K562 (cell line): ENCODE measurements around the gene FOSL2. TPM values are rescaled to one million over a fixed set of nuclear protein-coding genes. Genes with fewer than 3 reads are reported as not detected.

Source experiments
- EZH2 ChIP-seq: IDR thresholded peaks from 2 replicates; pipeline ENCODE4 v1.6.1; 2012; ENCODE audit warnings: low read depth, mild to moderate bottlenecking, inconsistent platforms, low read length, borderline replicate concordance
- FOXK2 ChIP-seq, 2 experiments: fragments of 450-650 bp; IDR thresholded peaks in 1 of 2; conservative IDR thresholded peaks in 1 of 2; 2 replicates each; pipeline ENCODE4 v1.6.1; 2016; ENCODE audit warnings: low read depth in 2 of 2, mild to moderate bottlenecking in 1 of 2
- HNRNPLL ChIP-seq: fragments of 200-400 bp; formaldehyde crosslinking; IDR thresholded peaks from 2 replicates; pipeline ENCODE4 v1.6.1; 2017; ENCODE audit warnings: low read length, low read depth, mild to moderate bottlenecking; ENCODE audit not compliant: poor library complexity, severe bottlenecking
- ILK ChIP-seq: fragments of 450-650 bp; IDR thresholded peaks from 2 replicates; pipeline ENCODE4 v1.6.1; 2016; ENCODE audit warnings: missing genetic modification characterization, low read depth, mild to moderate bottlenecking, missing compliant biosample characterization, moderate library complexity, borderline replicate concordance
- L3MBTL2 ChIP-seq: fragments of 450-650 bp; IDR thresholded peaks from 2 replicates; pipeline ENCODE4 v1.6.1; 2016; ENCODE audit warnings: mild to moderate bottlenecking, moderate library complexity
- MAFK ChIP-seq: IDR thresholded peaks from 2 replicates; pipeline ENCODE4 v1.6.1; 2011; ENCODE audit warnings: low read length, improper control_type of control experiment
- MYBL2 ChIP-seq, 2 experiments: fragments of 450-650 bp in 1 of 2; sonication (generic) in 1 of 2; formaldehyde crosslinking in 1 of 2; IDR thresholded peaks; 2 replicates each; pipeline versions ENCODE4 v1.6.1 to v1.8.1; 2017 to 2022; ENCODE audit warnings: borderline replicate concordance in 1 of 2, inconsistent platforms in 1 of 2, low read depth in 1 of 2, mild to moderate bottlenecking in 1 of 2, missing genetic modification reagents in 1 of 2, moderate library complexity in 1 of 2
- NR2C2 ChIP-seq, 2 experiments: fragments of 200-800 bp in 1 of 2; sonication (Bioruptor generic) in 1 of 2; sonication (generic) in 1 of 2; formaldehyde crosslinking in 1 of 2; IDR thresholded peaks; 2 replicates each; pipeline versions ENCODE4 v1.6.1 to v1.8.0; 2016 to 2022; ENCODE audit warnings: mild to moderate bottlenecking in 1 of 2, missing compliant biosample characterization in 1 of 2, missing genetic modification characterization in 1 of 2, missing genetic modification reagents in 1 of 2
- POLR2B ChIP-seq: fragments of 450-650 bp; IDR thresholded peaks from 2 replicates; pipeline ENCODE4 v1.6.1; 2018; ENCODE audit warnings: low read depth; ENCODE audit not compliant: partially characterized antibody
- PTBP1 ChIP-seq: fragments of 200-400 bp; formaldehyde crosslinking; IDR thresholded peaks from 2 replicates; pipeline ENCODE4 v1.6.1; 2017; ENCODE audit warnings: low read depth, low read length
- PTTG1 ChIP-seq: fragments of 450-650 bp; IDR thresholded peaks from 2 replicates; pipeline ENCODE4 v1.6.1; 2016; ENCODE audit warnings: low read depth, mild to moderate bottlenecking, missing genetic modification characterization, missing compliant biosample characterization
- PURB ChIP-seq: sonication (generic); formaldehyde crosslinking; IDR thresholded peaks from 2 replicates; pipeline ENCODE4 v1.9.0; 2021; ENCODE audit warnings: low read depth, mild to moderate bottlenecking, missing genetic modification reagents
- RUNX1 ChIP-seq: sonication (generic); IDR thresholded peaks from 2 replicates; pipeline ENCODE4 v1.6.1; 2016; ENCODE audit warnings: antibody characterized with exemption, low read depth
- STAT5B ChIP-seq: fragments of 250-450 bp; sonication (Bioruptor Pico); IDR thresholded peaks from 2 replicates; pipeline ENCODE4 v1.8.0; 2021; ENCODE audit warnings: mild to moderate bottlenecking, inconsistent platforms
- ZNF175 ChIP-seq: fragments of 200-800 bp; sonication (Bioruptor generic); IDR thresholded peaks from 2 replicates; pipeline ENCODE4 v1.6.1; 2016; ENCODE audit warnings: low read depth, mild to moderate bottlenecking, missing genetic modification characterization, missing compliant biosample characterization
- ZNF316 ChIP-seq: fragments of 450-650 bp; IDR thresholded peaks from 2 replicates; pipeline ENCODE4 v1.6.1; 2016
- polyA plus RNA-seq, 8 experiments: library from polyadenylated mRNA; depleted of rRNA in 4 of 8; stranded (reverse) in 5 of 8; unstranded in 3 of 8; fragments of >200 nt; fragmentation: Nextera tagmentation in 2 of 8; fragmentation: Illumina TruSeq in 1 of 8; extraction: Ambion mirVana in 2 of 8; extraction: Trizol in 1 of 8; gene quantifications; 2 replicates each; pipeline versions ENCODE4 v1.2.1 to v1.2.3, GENCODE V29; 2011 to 2014; ENCODE audit warnings: inconsistent platforms in 1 of 8, missing spikeins in 1 of 8
- total RNA-seq, 7 experiments: library from RNA; depleted of rRNA in 6 of 7; stranded (reverse); fragments of >200 nt in 6 of 7; fragmentation: Illumina TruSeq in 2 of 7; extraction: Trizol in 2 of 7; gene quantifications; 2 replicates each; pipeline versions ENCODE4 v1.2.1 to v1.2.3, GENCODE V29; 2011 to 2021; ENCODE audit warnings: low replicate concordance in 1 of 7
- TF ChIP-seq, protein P1 (sequence below), 2 experiments: IDR thresholded peaks; 2 replicates each; pipeline ENCODE4 v1.6.1; 2012; ENCODE audit warnings: improper control_type of control experiment in 2 of 2, low read depth in 2 of 2, low read length in 2 of 2, borderline replicate concordance in 1 of 2
- TF ChIP-seq, protein P2 (sequence below): sonication (generic); formaldehyde crosslinking; IDR thresholded peaks from 2 replicates; pipeline ENCODE4 v1.8.0; 2023; ENCODE audit warnings: mild to moderate bottlenecking, missing genetic modification reagents
- TF ChIP-seq, protein P3 (sequence below): fragments of 250-450 bp; sonication (Bioruptor Pico); IDR thresholded peaks from 2 replicates; pipeline ENCODE4 v1.9.0; 2021; ENCODE audit warnings: mild to moderate bottlenecking, inconsistent platforms

The FOSL2 gene
- total and polyA plus RNA-seq, 9 of the 15 experiments (the other 6 are each of a cell fraction or from before 2014, with no cell fraction given), result 0.04 to 2.9 (median 0.80) TPM

DNA sequence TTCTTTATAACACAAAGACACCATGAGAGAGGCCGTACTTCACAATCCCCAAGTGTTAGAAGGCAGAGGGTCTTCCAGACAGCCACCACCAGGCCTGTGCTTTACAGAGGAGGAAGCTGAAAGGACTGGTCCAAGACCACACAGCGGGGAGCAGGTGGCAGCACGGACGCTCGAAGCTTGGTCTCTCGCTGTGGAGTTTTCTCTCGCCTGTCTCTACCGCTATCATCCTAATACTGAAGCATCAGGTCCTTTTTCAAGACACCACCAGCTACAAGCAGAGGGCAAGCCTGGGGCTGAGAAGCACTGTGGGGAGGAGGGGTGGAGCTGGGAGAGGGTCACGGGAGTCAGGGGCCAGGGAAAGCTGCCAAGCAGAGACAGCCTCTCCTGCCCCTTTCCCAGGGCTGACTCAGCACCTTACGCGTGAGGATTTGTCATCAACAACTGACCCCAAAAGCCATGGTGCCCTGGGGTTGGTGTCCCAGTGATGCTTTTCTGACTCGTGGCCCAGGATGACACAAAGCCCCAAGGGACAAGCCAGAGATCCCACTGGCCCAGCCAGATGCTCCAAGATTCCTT lies 31.9 kb upstream of the FOSL2 start (continued):
- TF ChIP-seq ZNF316 (peak; percentile 96), STAT5B (CRISPR knock-in tag) (no peak), FOXK2 (conservative IDR thresholded peaks at IDR 0.05 in 1 of 2, IDR thresholded peaks at IDR 0.05 in 1 of 2; ENCODE audit: low read depth in 2 of 2) (no peak), RUNX1 (no peak), NR2C2 (CRISPR knock-in tag; IDR thresholded peaks at IDR 0.05) (no peak), NR2C2 (tag; IDR thresholded peaks at IDR 0.05) (peak; percentile 49; the same call in 1 of the 2 replicates), POLR2B (no peak), ILK (tag) (no peak), MAFK (peak; percentile 83), ZNF175 (CRISPR knock-in tag) (peak; percentile 61; the same call in 1 of the 2 replicates), PURB (CRISPR knock-in tag) (no peak), L3MBTL2 (peak; percentile 71), PTTG1 (tag) (no peak), HNRNPLL (no peak), MYBL2 (IDR thresholded peaks at IDR 0.05; ENCODE audit: low read depth) (no peak), MYBL2 (CRISPR knock-in tag; IDR thresholded peaks at IDR 0.05; ENCODE audit: borderline replicate concordance) (no peak), PTBP1 (no peak), EZH2 (no peak)
- TF ChIP-seq, protein P1, sequence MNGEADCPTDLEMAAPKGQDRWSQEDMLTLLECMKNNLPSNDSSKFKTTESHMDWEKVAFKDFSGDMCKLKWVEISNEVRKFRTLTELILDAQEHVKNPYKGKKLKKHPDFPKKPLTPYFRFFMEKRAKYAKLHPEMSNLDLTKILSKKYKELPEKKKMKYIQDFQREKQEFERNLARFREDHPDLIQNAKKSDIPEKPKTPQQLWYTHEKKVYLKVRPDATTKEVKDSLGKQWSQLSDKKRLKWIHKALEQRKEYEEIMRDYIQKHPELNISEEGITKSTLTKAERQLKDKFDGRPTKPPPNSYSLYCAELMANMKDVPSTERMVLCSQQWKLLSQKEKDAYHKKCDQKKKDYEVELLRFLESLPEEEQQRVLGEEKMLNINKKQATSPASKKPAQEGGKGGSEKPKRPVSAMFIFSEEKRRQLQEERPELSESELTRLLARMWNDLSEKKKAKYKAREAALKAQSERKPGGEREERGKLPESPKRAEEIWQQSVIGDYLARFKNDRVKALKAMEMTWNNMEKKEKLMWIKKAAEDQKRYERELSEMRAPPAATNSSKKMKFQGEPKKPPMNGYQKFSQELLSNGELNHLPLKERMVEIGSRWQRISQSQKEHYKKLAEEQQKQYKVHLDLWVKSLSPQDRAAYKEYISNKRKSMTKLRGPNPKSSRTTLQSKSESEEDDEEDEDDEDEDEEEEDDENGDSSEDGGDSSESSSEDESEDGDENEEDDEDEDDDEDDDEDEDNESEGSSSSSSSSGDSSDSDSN (IDR thresholded peaks at IDR 0.05; ENCODE audit: borderline replicate concordance in 1 of 2, low read depth in 2 of 2, low read length in 2 of 2), result no peak
- TF ChIP-seq, protein P2, sequence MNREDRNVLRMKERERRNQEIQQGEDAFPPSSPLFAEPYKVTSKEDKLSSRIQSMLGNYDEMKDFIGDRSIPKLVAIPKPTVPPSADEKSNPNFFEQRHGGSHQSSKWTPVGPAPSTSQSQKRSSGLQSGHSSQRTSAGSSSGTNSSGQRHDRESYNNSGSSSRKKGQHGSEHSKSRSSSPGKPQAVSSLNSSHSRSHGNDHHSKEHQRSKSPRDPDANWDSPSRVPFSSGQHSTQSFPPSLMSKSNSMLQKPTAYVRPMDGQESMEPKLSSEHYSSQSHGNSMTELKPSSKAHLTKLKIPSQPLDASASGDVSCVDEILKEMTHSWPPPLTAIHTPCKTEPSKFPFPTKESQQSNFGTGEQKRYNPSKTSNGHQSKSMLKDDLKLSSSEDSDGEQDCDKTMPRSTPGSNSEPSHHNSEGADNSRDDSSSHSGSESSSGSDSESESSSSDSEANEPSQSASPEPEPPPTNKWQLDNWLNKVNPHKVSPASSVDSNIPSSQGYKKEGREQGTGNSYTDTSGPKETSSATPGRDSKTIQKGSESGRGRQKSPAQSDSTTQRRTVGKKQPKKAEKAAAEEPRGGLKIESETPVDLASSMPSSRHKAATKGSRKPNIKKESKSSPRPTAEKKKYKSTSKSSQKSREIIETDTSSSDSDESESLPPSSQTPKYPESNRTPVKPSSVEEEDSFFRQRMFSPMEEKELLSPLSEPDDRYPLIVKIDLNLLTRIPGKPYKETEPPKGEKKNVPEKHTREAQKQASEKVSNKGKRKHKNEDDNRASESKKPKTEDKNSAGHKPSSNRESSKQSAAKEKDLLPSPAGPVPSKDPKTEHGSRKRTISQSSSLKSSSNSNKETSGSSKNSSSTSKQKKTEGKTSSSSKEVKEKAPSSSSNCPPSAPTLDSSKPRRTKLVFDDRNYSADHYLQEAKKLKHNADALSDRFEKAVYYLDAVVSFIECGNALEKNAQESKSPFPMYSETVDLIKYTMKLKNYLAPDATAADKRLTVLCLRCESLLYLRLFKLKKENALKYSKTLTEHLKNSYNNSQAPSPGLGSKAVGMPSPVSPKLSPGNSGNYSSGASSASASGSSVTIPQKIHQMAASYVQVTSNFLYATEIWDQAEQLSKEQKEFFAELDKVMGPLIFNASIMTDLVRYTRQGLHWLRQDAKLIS, result no peak
- TF ChIP-seq, protein P3, sequence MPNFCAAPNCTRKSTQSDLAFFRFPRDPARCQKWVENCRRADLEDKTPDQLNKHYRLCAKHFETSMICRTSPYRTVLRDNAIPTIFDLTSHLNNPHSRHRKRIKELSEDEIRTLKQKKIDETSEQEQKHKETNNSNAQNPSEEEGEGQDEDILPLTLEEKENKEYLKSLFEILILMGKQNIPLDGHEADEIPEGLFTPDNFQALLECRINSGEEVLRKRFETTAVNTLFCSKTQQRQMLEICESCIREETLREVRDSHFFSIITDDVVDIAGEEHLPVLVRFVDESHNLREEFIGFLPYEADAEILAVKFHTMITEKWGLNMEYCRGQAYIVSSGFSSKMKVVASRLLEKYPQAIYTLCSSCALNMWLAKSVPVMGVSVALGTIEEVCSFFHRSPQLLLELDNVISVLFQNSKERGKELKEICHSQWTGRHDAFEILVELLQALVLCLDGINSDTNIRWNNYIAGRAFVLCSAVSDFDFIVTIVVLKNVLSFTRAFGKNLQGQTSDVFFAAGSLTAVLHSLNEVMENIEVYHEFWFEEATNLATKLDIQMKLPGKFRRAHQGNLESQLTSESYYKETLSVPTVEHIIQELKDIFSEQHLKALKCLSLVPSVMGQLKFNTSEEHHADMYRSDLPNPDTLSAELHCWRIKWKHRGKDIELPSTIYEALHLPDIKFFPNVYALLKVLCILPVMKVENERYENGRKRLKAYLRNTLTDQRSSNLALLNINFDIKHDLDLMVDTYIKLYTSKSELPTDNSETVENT (CRISPR knock-in tag), result no peak
